ENCODE data around the gene EPHX1. TPM values are rescaled to one million over a fixed set of nuclear protein-coding genes. Genes with fewer than 3 reads are reported as not detected.
"Not testable (repeated sequence)": the region's sequence is repeated elsewhere in the genome, so short reads cannot be mapped to it uniquely, and the experiment has no call there.

Gene EPHX1
- polyA plus RNA-seq, 2 of the 4 experiments (the other 2 are of a cell fraction): 150 to 252 TPM

DNA sequence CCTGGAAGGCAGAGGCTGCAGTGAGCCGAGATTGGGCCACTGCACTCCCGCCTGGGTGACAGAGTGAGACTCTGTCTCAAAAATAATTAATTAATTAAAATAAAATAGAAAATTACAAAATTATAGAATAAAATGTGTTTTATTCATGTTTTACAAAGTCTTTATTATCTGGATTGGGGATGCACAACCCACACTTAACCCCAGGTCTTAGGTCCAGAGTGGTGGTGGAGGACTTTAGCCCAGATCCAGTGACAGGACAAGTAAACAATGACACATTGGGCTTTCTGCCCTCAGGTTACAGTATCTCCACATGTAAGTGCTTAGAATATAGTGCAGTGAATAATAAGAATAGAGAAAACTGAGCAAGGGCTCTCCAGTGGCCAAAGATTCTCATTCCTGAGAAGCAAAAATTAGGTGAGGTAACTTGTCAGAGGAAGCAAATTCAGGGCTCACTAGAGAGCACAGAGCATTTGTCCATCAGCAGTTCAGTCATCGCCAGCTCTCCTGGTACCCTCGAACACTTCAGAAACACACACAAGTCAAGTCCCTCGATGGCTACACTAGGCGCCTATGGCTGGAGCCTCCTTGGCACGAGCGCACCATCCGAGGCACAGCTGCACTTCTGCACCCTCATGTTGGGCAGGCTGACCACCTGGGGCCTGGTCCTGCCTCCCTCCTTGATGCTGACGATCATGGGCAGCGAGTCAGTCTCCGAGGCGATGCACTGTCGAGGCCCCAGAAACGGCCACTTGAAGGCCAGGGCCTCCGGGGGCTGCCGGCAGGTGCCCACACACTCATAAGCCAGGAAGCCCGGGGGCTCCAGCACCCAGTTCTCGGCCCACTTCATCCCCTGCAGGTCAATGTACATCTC, 76.5 kb downstream of the EPHX1 start (continued):
- TF ChIP-seq TP53 (CRISPR knock-in tag; IDR thresholded peaks at IDR 0.05) (no peak), ESRRA (IDR thresholded peaks at IDR 0.05; ENCODE audit: borderline replicate concordance, low read length) (no peak), CBX8 (IDR thresholded peaks at IDR 0.05) (no peak), NPAS2 (CRISPR knock-in tag; IDR thresholded peaks at IDR 0.05; ENCODE audit: borderline replicate concordance) (no peak), RARB (CRISPR knock-in tag; IDR thresholded peaks at IDR 0.05) (no peak)
- TF ChIP-seq, protein P1, sequence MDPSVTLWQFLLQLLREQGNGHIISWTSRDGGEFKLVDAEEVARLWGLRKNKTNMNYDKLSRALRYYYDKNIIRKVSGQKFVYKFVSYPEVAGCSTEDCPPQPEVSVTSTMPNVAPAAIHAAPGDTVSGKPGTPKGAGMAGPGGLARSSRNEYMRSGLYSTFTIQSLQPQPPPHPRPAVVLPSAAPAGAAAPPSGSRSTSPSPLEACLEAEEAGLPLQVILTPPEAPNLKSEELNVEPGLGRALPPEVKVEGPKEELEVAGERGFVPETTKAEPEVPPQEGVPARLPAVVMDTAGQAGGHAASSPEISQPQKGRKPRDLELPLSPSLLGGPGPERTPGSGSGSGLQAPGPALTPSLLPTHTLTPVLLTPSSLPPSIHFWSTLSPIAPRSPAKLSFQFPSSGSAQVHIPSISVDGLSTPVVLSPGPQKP (IDR thresholded peaks at IDR 0.05; ENCODE audit: low read depth, low read length): no peak
- TF ChIP-seq, protein P2, sequence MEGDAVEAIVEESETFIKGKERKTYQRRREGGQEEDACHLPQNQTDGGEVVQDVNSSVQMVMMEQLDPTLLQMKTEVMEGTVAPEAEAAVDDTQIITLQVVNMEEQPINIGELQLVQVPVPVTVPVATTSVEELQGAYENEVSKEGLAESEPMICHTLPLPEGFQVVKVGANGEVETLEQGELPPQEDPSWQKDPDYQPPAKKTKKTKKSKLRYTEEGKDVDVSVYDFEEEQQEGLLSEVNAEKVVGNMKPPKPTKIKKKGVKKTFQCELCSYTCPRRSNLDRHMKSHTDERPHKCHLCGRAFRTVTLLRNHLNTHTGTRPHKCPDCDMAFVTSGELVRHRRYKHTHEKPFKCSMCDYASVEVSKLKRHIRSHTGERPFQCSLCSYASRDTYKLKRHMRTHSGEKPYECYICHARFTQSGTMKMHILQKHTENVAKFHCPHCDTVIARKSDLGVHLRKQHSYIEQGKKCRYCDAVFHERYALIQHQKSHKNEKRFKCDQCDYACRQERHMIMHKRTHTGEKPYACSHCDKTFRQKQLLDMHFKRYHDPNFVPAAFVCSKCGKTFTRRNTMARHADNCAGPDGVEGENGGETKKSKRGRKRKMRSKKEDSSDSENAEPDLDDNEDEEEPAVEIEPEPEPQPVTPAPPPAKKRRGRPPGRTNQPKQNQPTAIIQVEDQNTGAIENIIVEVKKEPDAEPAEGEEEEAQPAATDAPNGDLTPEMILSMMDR (IDR thresholded peaks at IDR 0.05): no peak

DNA sequence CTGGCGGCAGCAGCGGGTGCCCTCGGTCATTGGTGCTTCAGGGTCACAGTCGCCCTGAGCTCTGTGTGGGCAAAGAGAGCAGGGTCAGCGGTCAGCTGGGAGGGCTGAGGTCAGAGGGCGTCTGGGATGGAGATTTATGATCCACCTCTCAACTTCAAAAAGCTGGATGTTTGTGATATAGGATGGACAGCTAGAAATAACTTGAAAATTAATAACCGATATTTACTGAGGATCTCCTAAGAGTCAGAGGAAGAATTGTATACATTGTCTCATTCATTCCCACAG, 77.0 kb downstream of the EPHX1 start:
- Histone ChIP-seq H3K9me3 (no peaks in the 10 kb centered on the region), H3K4me2 (no peak overlapping the region; the same call in 2 of the 3 replicates), H3K27ac (no peak overlapping the region), H3K4me1 (peaks cover 48% of the 10 kb centered on the region), H3K4me3 (no peak overlapping the region)
- FAIRE-seq (no peak), DNase-seq (ENCODE audit: low read depth in 1 of 2, low spot score in 1 of 2) (no peak), ATAC-seq (no peak)
- ChIA-PET POLR2A (no interaction called here), CTCF (interaction anchor here (19.4 kb wide), 1 partner anchor 20 kb away, joined by 207 read pairs; no protein-coding TSS in a partner anchor)
- TF ChIP-seq RNF2 (IDR thresholded peaks at IDR 0.05; ENCODE audit: borderline replicate concordance, low read depth) (no peak), BHLHE40 (IDR thresholded peaks at IDR 0.05; ENCODE audit: low read depth, low read length) (no peak), ESRRA (IDR thresholded peaks at IDR 0.05; ENCODE audit: borderline replicate concordance, low read length) (no peak), POLR2AphosphoS2 (conservative IDR thresholded peaks at IDR 0.05; ENCODE audit: low read length) (no peak), MYC (IDR thresholded peaks at IDR 0.05; ENCODE audit: borderline replicate concordance, low read length) (no peak), TP53 (CRISPR knock-in tag; IDR thresholded peaks at IDR 0.05) (no peak), ZNF302 (CRISPR knock-in tag; IDR thresholded peaks at IDR 0.05) (no peak), PHF8 (IDR thresholded peaks at IDR 0.05; ENCODE audit: borderline replicate concordance, low read depth) (no peak), HDAC2 (IDR thresholded peaks at IDR 0.05) (no peak), NFE2L2 (conservative IDR thresholded peaks at IDR 0.05; ENCODE audit: low read length) (no peak), EHMT2 (IDR thresholded peaks at IDR 0.05; ENCODE audit: low read depth) (no peak)
- WGBS (ENCODE audit: missing lambda C conversion rate): 88% methylated on average over 7 of the region's 7 CpGs

DNA sequence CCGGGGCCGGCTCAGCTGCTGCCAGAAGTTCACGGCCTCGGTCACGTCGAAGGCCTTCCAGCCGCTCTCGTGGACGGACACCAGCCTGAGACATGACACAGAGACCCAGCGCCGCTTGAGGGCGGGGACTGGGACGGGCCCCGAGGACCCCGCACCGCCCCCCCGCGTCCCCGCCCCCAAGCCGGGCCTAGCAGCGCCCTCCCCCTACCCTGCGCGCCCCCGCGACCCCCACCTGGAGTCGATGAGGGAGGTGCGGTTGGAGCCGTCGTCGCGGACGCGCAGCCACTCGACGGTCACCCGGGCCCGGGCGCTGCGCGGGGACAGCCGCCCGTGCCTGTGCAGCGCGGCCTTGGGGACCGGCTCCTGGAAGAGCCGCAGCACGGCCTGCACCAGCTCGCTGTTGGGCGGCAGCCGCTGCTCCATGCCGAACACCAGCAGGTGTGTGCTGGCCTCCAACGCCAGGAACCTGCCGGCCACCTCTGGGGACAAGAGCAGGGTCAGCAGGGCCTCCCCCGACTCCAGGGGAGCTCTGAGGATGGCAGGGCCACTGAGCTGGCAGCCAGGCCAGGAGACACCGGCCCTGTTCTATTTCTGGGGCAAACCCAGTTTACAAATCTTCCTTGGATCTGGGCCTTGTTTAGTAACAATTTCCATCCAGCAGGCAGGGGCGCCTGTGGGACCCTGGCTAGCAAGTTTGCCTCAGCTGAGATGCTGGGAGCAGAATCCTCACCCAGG, 77.8 kb downstream of the EPHX1 start:
- H3K9me3 ChIP-seq; H3K4me2 ChIP-seq; ATAC-seq; FAIRE-seq; DNase-seq (ENCODE audit: low read depth in 1 of 2, low spot score in 1 of 2); H3K4me3 ChIP-seq; H3K27ac ChIP-seq; POLR2A ChIA-PET: not testable (repeated sequence)
- 60% methylated on average over 2 of the region's 56 CpGs for WGBS (ENCODE audit: missing lambda C conversion rate)
- H3K4me1 ChIP-seq: peaks cover 48% of the 10 kb centered on the region
- CTCF ChIA-PET: interaction anchor here (19.4 kb wide), 1 partner anchor 19 kb away, joined by 207 read pairs; no protein-coding TSS in a partner anchor

Data from A549 (cell line).